Measurements from ENCODE around the gene RPS27. TPM values are rescaled to one million over a fixed set of nuclear protein-coding genes. Genes with fewer than 3 reads are reported as not detected.
A peak's percentile ranks its signal among the peaks of the same experiment; 100 is the strongest.

The RPS27 gene
- total and polyA plus RNA-seq, 2 donors (not counting 1 experiment from before 2014, with no cell fraction given), result 4,812 to 15,978 TPM

DNA sequence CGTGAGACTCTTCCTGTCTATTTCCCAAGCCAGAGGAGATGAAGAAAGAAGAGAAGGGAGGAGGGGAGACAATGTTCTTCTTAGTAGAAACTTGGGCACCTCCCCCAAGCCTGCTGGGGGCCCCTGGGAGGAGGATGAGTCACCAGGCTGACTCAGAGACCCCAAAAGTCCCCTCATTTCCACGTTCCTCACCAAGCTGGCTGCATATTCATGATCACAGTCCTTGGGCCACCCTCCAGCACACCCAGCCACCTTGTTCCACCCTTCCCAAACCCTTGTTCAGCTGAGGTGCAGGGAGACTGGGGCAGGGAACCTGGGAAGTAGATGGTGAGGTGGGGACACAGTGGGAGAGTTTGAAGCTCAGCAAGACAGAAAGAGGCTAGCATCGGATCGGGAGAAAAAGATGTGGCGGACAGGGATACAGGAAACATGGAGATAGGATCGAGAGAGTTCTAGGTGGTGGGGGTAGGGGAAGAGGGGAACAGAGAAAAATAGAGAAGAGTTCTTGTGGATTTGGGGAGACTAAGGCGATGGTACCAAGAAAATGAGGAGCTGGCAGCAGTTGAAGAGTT lies 5.1 kb upstream of the RPS27 start:
- H2AFZ ChIP-seq (ENCODE audit: insufficient read depth, low read depth, low read length, poor library complexity, severe bottlenecking), result peak overlapping the region; percentile 87
- no peaks in the 10 kb centered on the region for H3K9me3 Mint-ChIP-seq (ENCODE audit: insufficient read depth)
- peaks cover 20 to 33% of the 10 kb centered on the region in 2 donors for H3K4me1 ChIP-seq (ENCODE audit: control insufficient read depth in 2 of 2, insufficient read depth in 2 of 2, low read length in 2 of 2)
- no peak overlapping the region for H3K4me3 ChIP-seq (ENCODE audit: control extremely low read depth in 1 of 5, extremely low read depth in 1 of 5, insufficient read depth in 1 of 5, low read depth in 2 of 5, low read length in 4 of 5)
- H3K9me3 ChIP-seq (ENCODE audit: control extremely low read depth in 1 of 3, control insufficient read depth in 2 of 3, insufficient read depth in 1 of 3, low read length in 2 of 3), result no peaks in the 10 kb centered on the region
- POLR2A ChIA-PET, result interaction anchor here (0.5 to 3.7 kb wide), 10 partner anchors 8 to 351 kb away, joined by 3 to 18 read pairs (median 8); partner anchors contain the start of genes CREB3L4, CRTC2, DENND4B and GATAD2B
- H4K20me1 ChIP-seq (ENCODE audit: control insufficient read depth, insufficient read depth, low read length, poor library complexity, severe bottlenecking), result no peaks in the 10 kb centered on the region
- H3K9ac ChIP-seq (ENCODE audit: low read length), result no peak overlapping the region
- no peak for DNase-seq
- H3K27me3 ChIP-seq (replicated peaks in 1 of 4; ENCODE audit: control extremely low read depth in 1 of 4, control insufficient read depth in 3 of 4, insufficient read depth in 4 of 4, low read length in 3 of 4), result no peaks in the 10 kb centered on the region
- H3K27ac ChIP-seq (ENCODE audit: low read length in 2 of 2), result peak overlapping the region in 1 of 2 donors; percentile 19
- peak overlapping the region; percentile 86 for H3K4me2 ChIP-seq (replicated peaks; ENCODE audit: low read depth, low read length, poor library complexity, severe bottlenecking)
- peaks cover 4% of the 10 kb centered on the region for H3K79me2 ChIP-seq (ENCODE audit: control insufficient read depth, insufficient read depth, low read length)
- no peaks in the 10 kb centered on the region for H3K36me3 ChIP-seq (replicated peaks in 1 of 2; ENCODE audit: control extremely low read depth in 1 of 2, control insufficient read depth in 1 of 2, extremely low read depth in 1 of 2, insufficient read depth in 2 of 2, low read length in 1 of 2)
- H3K4me1 Mint-ChIP-seq, result peaks cover 33% of the 10 kb centered on the region
- ATAC-seq (ENCODE audit: low read depth), result peak; percentile 48
- TF ChIP-seq EZH2 (IDR thresholded peaks at IDR 0.05; ENCODE audit: borderline replicate concordance, insufficient read depth, low read depth, low read length, poor library complexity, severe bottlenecking), result no peak
- TF ChIP-seq, protein P1, sequence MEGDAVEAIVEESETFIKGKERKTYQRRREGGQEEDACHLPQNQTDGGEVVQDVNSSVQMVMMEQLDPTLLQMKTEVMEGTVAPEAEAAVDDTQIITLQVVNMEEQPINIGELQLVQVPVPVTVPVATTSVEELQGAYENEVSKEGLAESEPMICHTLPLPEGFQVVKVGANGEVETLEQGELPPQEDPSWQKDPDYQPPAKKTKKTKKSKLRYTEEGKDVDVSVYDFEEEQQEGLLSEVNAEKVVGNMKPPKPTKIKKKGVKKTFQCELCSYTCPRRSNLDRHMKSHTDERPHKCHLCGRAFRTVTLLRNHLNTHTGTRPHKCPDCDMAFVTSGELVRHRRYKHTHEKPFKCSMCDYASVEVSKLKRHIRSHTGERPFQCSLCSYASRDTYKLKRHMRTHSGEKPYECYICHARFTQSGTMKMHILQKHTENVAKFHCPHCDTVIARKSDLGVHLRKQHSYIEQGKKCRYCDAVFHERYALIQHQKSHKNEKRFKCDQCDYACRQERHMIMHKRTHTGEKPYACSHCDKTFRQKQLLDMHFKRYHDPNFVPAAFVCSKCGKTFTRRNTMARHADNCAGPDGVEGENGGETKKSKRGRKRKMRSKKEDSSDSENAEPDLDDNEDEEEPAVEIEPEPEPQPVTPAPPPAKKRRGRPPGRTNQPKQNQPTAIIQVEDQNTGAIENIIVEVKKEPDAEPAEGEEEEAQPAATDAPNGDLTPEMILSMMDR (IDR thresholded peaks at IDR 0.05), result no peak
- peak overlapping the region; percentile 79 for H3K27ac Mint-ChIP-seq
- H3K4me3 Mint-ChIP-seq, result peak overlapping the region; percentile 85
- no peaks in the 10 kb centered on the region for H3K27me3 Mint-ChIP-seq
- 46% methylated on average over 6 of the region's 7 CpGs for WGBS (ENCODE audit: insufficient coverage)
- intact Hi-C loops (cut with micrococcal nuclease), result loop anchor here (5.0 kb wide), 1 partner anchor 197 kb away; no protein-coding TSS in a partner anchor
- CTCF ChIA-PET, result interaction anchor here (0.6 to 6.2 kb wide), 21 partner anchors 8 to 474 kb away, joined by 3 to 103 read pairs (median 12); partner anchors contain the start of genes CREB3L4, DENND4B, JTB and SLC39A1
